Keratinocyte (primary cell): ENCODE data around the gene FUT8. TPM values are rescaled to one million over a fixed set of nuclear protein-coding genes. Genes with fewer than 3 reads are reported as not detected.

Experiments used
- DNase-seq: peaks from one replicate; pipeline ENCODE4 v3.0.0-alpha.2; 2011; ENCODE audit warnings: low read depth, missing footprints, low spot score
- FAIRE-seq: peaks from 2 replicates; lab custom pipeline; 2011; peaks lifted over from hg19 to GRCh38; lab: Jason Lieb, UNC
- H2AFZ ChIP-seq: 2 replicates; pipeline ENCODE4 v1.6.0; 2012; ENCODE audit warnings: low read length, control low read depth, inconsistent platforms; ENCODE audit not compliant: control insufficient read depth
- H3K27ac ChIP-seq: 2 replicates; pipeline ENCODE4 v1.5.1; 2011; ENCODE audit warnings: low read length; ENCODE audit not compliant: control insufficient read depth, insufficient read depth
- H3K27me3 ChIP-seq: 3 replicates; pipeline ENCODE4 v1.6.0; 2011; ENCODE audit warnings: low read length; ENCODE audit not compliant: control insufficient read depth, insufficient read depth; ENCODE audit errors: extremely low read depth
- H3K36me3 ChIP-seq, 2 experiments: 2 replicates in 1 of 2; 3 replicates in 1 of 2; pipeline ENCODE4 v1.5.1; 2011; ENCODE audit warnings: low read length in 2 of 2, mild to moderate bottlenecking in 1 of 2; ENCODE audit not compliant: control insufficient read depth in 2 of 2, insufficient read depth in 2 of 2; ENCODE audit errors: extremely low read depth in 1 of 2
- H3K4me1 ChIP-seq: 3 replicates; pipeline ENCODE4 v1.5.1; 2011; ENCODE audit warnings: low read length; ENCODE audit not compliant: control insufficient read depth, insufficient read depth; ENCODE audit errors: extremely low read depth
- H3K4me2 ChIP-seq: 3 replicates; pipeline ENCODE4 v1.6.0; 2011; ENCODE audit warnings: low read depth, low read length; ENCODE audit not compliant: control insufficient read depth, insufficient read depth; ENCODE audit errors: extremely low read depth
- H3K4me3 ChIP-seq, 3 experiments: fragments of 200-600 bp in 1 of 3; sonication (generic) in 1 of 3; 2 replicates in 2 of 3; 3 replicates in 1 of 3; pipeline ENCODE4 v1.5.1; 2011 to 2016; ENCODE audit warnings: low read length in 3 of 3, mild to moderate bottlenecking in 3 of 3, control low read depth in 2 of 3, inconsistent platforms in 1 of 3, low read depth in 1 of 3, mixed read lengths in 1 of 3, mixed run types in 1 of 3, moderate library complexity in 1 of 3; ENCODE audit not compliant: control insufficient read depth in 2 of 3, insufficient read depth in 2 of 3; ENCODE audit errors: extremely low read depth in 1 of 3
- H3K79me2 ChIP-seq: 2 replicates; pipeline ENCODE4 v1.6.0; 2012; ENCODE audit warnings: low read length; ENCODE audit not compliant: control insufficient read depth, insufficient read depth
- H3K9ac ChIP-seq: 3 replicates; pipeline ENCODE4 v1.6.0; 2011; ENCODE audit warnings: low read length; ENCODE audit not compliant: control insufficient read depth, insufficient read depth; ENCODE audit errors: extremely low read depth
- H3K9me1 ChIP-seq: 3 replicates; pipeline ENCODE4 v1.6.0; 2011; ENCODE audit warnings: low read length; ENCODE audit not compliant: control insufficient read depth, insufficient read depth; ENCODE audit errors: extremely low read depth
- H3K9me3 ChIP-seq: 2 replicates; pipeline ENCODE4 v1.5.1; 2012; ENCODE audit warnings: low read depth, low read length; ENCODE audit not compliant: control insufficient read depth
- H4K20me1 ChIP-seq: 3 replicates; pipeline ENCODE4 v1.6.0; 2011; ENCODE audit warnings: low read length; ENCODE audit not compliant: control insufficient read depth, insufficient read depth; ENCODE audit errors: extremely low read depth
- EZH2 ChIP-seq: IDR thresholded peaks from one replicate; pipeline ENCODE4 v1.6.1; 2012; ENCODE audit warnings: inconsistent platforms, mild to moderate bottlenecking, low read length, moderate library complexity
- dilution Hi-C: fragments of 300-500 bp; cut with MboI; formaldehyde crosslinking; loops from one replicate; pipeline ENCODE4 v1.7.0; 2020; ENCODE audit warnings: low sequenced_read_pairs; ENCODE audit not compliant: extremely low pct_ligation_motif_present
- polyA minus RNA-seq, 3 experiments: library from RNA; depleted of rRNA, polyadenylated mRNA; stranded (reverse); fragments of >200 nt; gene quantifications; 1 replicate in 1 of 3; 2 replicates in 1 of 3; 3 replicates in 1 of 3; pipeline ENCODE4 v1.2.3, GENCODE V29; 2011
- polyA plus RNA-seq, 5 experiments: library from polyadenylated mRNA; depleted of rRNA in 3 of 5; stranded (reverse) in 3 of 5; stranded (forward) in 1 of 5; unstranded in 1 of 5; fragments of >200 nt; gene quantifications; 1 replicate in 1 of 5; 2 replicates in 3 of 5; 3 replicates in 1 of 5; pipeline versions ENCODE4 v1.2.1 to v1.2.3, GENCODE V29; 2011 to 2012; ENCODE audit warnings: missing spikeins in 2 of 5, low read depth in 1 of 5, low replicate concordance in 1 of 5
- TF ChIP-seq, protein P1 (sequence below), 3 experiments: IDR thresholded peaks in 1 of 3; conservative IDR thresholded peaks in 1 of 3; optimal IDR thresholded peaks in 1 of 3; 2 replicates in 2 of 3; 3 replicates in 1 of 3; pipeline versions ENCODE3 to v1.5.1; 2011; ENCODE audit warnings: low read length in 3 of 3, mild to moderate bottlenecking in 3 of 3, moderate library complexity in 2 of 3, control low read depth in 1 of 3, inconsistent platforms in 1 of 3; ENCODE audit not compliant: insufficient read depth in 2 of 3; ENCODE audit errors: extremely low read depth in 1 of 3

Gene FUT8
- polyA plus RNA-seq (8.8 to 15.0 TPM (median 12.5 TPM) in 3 replicates), polyA minus RNA-seq (6.1 to 22.3 TPM (median 16.9 TPM) in 3 replicates)
- polyA plus RNA-seq (2011; ENCODE audit: low read depth) = 6.1 TPM
- polyA plus RNA-seq (2011; cell fraction: cytosol; rRNA removed) = 4.9 and 7.5 TPM in 2 replicates
- polyA plus RNA-seq (2011; cell fraction: nucleus; rRNA removed) = 8.8 and 10.0 TPM in 2 replicates
- polyA plus RNA-seq (2012; ENCODE audit: low replicate concordance) = 4.1 and 11.2 TPM in 2 replicates
- polyA minus RNA-seq (2011; cell fraction: cytosol; rRNA and poly(A)+ RNA removed) = 6.1 TPM
- polyA minus RNA-seq (2011; cell fraction: nucleus; rRNA and poly(A)+ RNA removed) = 9.9 and 21.5 TPM in 2 replicates

DNA sequence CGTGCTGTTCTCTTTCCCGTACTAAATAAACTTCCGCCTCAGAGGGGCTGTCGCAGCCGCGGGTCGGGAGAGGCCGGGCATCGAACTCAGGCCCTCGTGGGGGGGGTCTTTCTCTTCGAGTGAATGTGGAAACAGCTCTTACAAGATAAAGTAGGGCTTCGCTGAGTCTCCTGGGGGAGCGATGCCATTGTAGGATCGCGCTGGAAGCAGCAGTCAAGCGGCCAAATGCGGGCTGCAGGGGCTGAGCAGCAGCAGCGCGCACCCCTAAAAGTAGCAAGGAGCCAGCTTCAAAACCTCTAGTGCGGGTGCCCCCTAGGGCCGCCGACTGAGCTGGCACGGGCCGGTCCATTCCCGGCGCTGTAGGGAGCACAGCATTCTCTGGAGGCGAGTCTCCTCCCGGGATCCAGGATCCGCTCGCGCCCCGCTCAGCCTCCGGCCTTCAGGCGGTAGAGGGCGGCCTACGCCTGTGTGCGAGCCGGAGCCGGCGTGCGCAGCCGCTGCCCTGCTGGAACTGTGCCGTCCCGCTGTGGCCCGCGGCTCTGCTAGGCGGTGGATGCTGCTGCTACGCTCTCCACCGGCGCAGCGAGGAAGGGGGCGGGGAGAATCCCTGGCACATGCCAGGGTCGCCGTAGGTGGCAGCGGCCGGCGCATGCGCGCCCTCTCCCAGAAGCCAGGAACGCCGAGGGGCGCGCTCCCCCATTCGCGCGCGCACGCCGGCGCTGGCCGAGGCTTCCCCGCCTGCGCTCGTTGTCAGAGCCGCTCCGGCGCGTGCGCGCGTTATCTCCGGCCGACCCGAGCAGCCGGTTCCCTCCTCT is at the start of gene FUT8:
Gene FUT8, plus strand, starts transcription at position 699 of the 815 bp plus-strand sequence. CDS start 148,834 bp downstream, outside the sequence.
- H4K20me1 ChIP-seq = no peaks in the 10 kb centered on the region
- DNase-seq (peak; percentile 75), FAIRE-seq (peak; percentile 9)
- no peaks in the 10 kb centered on the region for H3K36me3 ChIP-seq
- no peaks in the 10 kb centered on the region for H3K9me1 ChIP-seq
- peak within 1 kb of the TSS; percentile 97 for H3K4me2 ChIP-seq
- peaks cover 14% of the 10 kb centered on the region for H3K4me1 ChIP-seq
- TF ChIP-seq, protein P1, sequence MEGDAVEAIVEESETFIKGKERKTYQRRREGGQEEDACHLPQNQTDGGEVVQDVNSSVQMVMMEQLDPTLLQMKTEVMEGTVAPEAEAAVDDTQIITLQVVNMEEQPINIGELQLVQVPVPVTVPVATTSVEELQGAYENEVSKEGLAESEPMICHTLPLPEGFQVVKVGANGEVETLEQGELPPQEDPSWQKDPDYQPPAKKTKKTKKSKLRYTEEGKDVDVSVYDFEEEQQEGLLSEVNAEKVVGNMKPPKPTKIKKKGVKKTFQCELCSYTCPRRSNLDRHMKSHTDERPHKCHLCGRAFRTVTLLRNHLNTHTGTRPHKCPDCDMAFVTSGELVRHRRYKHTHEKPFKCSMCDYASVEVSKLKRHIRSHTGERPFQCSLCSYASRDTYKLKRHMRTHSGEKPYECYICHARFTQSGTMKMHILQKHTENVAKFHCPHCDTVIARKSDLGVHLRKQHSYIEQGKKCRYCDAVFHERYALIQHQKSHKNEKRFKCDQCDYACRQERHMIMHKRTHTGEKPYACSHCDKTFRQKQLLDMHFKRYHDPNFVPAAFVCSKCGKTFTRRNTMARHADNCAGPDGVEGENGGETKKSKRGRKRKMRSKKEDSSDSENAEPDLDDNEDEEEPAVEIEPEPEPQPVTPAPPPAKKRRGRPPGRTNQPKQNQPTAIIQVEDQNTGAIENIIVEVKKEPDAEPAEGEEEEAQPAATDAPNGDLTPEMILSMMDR (optimal IDR thresholded peaks at IDR 0.05 in 1 of 3, IDR thresholded peaks at IDR 0.05 in 1 of 3, conservative IDR thresholded peaks at IDR 0.05 in 1 of 3; ENCODE audit: extremely low read depth in 1 of 3, insufficient read depth in 2 of 3, low read length in 3 of 3) = peak; percentile 60 to 83 (median 79)
- no peak for TF ChIP-seq EZH2
- peak within 1 kb of the TSS; percentile 89 to 91 (median 90) for H3K4me3 ChIP-seq
- peak within 1 kb of the TSS; percentile 82 for H3K27ac ChIP-seq
- peak within 1 kb of the TSS; percentile 88 for H3K9ac ChIP-seq
- dilution Hi-C loops = no loop called here
- H2AFZ ChIP-seq = peak within 1 kb of the TSS; percentile 94
- H3K27me3 ChIP-seq = no peaks in the 10 kb centered on the region
- H3K9me3 ChIP-seq = no peaks in the 10 kb centered on the region
- peaks cover 8% of the 10 kb centered on the region for H3K79me2 ChIP-seq

GRCh38 chr14:65366802-65367565 is 45.5 kb upstream of the FUT8 start:
- no peak for TF ChIP-seq EZH2
- TF ChIP-seq, protein P1 (optimal IDR thresholded peaks at IDR 0.05 in 1 of 3, IDR thresholded peaks at IDR 0.05 in 1 of 3, conservative IDR thresholded peaks at IDR 0.05 in 1 of 3; ENCODE audit: extremely low read depth in 1 of 3, insufficient read depth in 2 of 3, low read length in 3 of 3) = no peak
- H3K79me2 ChIP-seq = no peaks in the 10 kb centered on the region
- no peak overlapping the region for H2AFZ ChIP-seq
- dilution Hi-C loops = no loop called here
- FAIRE-seq (no peak), DNase-seq (no peak)
- H3K9me1 ChIP-seq = no peaks in the 10 kb centered on the region
- no peak overlapping the region for H3K4me2 ChIP-seq
- H3K4me3 ChIP-seq = no peak overlapping the region
- H3K9me3 ChIP-seq = no peaks in the 10 kb centered on the region
- H4K20me1 ChIP-seq = no peaks in the 10 kb centered on the region
- no peak overlapping the region for H3K9ac ChIP-seq
- H3K27ac ChIP-seq = no peak overlapping the region
- peaks cover 4% of the 10 kb centered on the region for H3K4me1 ChIP-seq
- H3K27me3 ChIP-seq = no peaks in the 10 kb centered on the region
- H3K36me3 ChIP-seq = no peaks in the 10 kb centered on the region
